ENCODE results near the gene ASMT.
"Not testable (repeated sequence)": the region's sequence is repeated elsewhere in the genome, so short reads cannot be mapped to it uniquely, and the experiment has no call there.

Gene ASMT, protein sequence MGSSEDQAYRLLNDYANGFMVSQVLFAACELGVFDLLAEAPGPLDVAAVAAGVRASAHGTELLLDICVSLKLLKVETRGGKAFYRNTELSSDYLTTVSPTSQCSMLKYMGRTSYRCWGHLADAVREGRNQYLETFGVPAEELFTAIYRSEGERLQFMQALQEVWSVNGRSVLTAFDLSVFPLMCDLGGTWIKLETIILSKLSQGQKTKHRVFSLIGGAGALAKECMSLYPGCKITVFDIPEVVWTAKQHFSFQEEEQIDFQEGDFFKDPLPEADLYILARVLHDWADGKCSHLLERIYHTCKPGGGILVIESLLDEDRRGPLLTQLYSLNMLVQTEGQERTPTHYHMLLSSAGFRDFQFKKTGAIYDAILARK

DNA sequence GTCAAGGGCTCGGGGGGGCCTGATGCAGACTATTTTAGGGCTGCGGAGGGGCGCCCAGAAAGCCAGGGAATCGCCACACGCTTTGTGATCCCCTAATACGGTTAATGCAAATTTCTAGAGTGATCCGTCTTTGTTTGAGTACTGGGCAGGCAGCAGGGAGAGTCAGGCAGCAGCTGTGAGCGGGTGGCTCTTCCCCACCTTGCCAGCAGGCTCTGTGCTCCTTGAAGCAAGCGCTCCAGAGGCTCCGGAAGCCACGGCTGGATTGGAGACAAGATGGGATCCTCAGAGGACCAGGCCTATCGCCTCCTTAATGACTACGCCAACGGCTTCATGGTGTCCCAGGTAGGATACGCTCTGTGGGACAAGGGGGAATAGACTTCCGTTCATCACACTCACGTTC lies at the start of gene ASMT:
ASMT (plus strand) TSS at position 133 of the 400 bp plus-strand sequence; CDS start at position 274, 141 bp downstream.
- H3K27ac Mint-ChIP-seq, result no peak within 1 kb of the TSS
- H3K9me3 Mint-ChIP-seq, result no peaks in the 10 kb centered on the region

DNA sequence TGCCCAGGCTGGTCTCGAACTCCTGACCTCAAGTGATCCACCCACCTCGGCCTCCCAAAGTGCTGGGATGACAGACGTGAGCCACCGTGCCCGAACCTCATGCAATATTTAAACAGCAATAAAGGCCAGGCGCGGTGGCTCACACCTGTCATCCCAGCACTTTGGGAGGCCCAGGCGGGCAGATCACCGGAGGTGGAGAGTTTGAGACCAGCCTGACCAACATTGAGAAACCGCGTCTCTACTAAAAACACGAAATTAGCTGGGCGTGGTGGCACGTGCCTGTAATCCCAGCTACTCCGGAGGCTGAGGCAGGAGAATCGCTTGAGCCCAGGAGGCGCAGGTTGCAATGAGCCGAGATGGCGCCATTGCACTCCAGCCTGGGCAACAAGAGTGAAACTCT lies 40.7 kb upstream of the ASMT start:
- not testable (repeated sequence) for H3K27me3 Mint-ChIP-seq; H3K9me3 Mint-ChIP-seq; H3K27ac Mint-ChIP-seq; H3K4me3 Mint-ChIP-seq; DNase-seq; H3K36me3 Mint-ChIP-seq (ENCODE audit: low read depth)
- H3K4me1 Mint-ChIP-seq (ENCODE audit: low read depth), result peaks cover 22% of the 10 kb centered on the region

More for the DNA sequence above, at the start of gene ASMT:
- Mint-ChIP-seq H3K27me3 (no peaks in the 10 kb centered on the region), H3K36me3 (ENCODE audit: low read depth) (no peaks in the 10 kb centered on the region), H3K4me3 (no peak within 1 kb of the TSS), H3K4me1 (ENCODE audit: low read depth) (peaks cover 1% of the 10 kb centered on the region)
- DNase-seq, result no peak

DNA sequence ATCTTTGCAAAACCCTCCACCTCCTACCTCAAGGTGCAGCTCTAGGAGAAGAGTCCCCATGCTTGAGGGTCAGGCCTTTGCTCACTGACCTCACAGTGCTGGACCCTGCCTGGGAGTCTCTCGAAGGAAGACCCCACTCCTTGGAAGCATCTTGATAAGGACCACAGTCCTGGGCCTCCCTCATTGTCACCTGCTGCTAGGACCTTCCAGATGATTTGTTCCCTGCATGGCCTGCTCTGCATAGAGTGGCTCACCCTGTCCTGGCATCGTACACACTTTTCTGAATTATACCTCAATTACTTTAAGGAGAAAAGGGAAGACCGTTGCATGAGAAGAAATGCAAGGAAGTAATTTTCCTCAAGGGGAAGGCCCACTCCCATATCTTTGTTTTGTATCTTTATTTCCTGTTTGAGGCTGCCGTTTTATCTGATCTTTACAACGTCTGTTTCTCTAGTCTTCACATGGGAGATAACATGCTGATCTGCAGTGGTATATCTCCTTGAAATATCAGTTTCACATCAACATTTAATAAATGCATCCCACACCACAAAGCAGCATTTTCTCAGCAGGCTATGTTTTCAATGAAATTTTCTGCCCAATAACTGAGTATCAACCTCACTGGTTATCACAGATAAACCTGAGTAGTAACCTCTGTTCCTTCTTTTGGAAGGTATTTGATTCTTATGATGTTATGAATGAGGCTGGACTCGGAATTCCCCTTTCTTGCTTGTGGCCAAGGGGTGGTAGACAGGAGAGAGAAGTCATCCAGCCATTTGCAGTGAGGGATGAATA lies 38.5 kb upstream of the ASMT start:
- peak; percentile 34 for DNase-seq
- Mint-ChIP-seq H3K9me3 (no peaks in the 10 kb centered on the region), H3K27me3 (no peaks in the 10 kb centered on the region), H3K4me3 (no peak overlapping the region), H3K27ac (no peak overlapping the region), H3K36me3 (ENCODE audit: low read depth) (no peaks in the 10 kb centered on the region), H3K4me1 (ENCODE audit: low read depth) (peaks cover 12% of the 10 kb centered on the region)

DNA sequence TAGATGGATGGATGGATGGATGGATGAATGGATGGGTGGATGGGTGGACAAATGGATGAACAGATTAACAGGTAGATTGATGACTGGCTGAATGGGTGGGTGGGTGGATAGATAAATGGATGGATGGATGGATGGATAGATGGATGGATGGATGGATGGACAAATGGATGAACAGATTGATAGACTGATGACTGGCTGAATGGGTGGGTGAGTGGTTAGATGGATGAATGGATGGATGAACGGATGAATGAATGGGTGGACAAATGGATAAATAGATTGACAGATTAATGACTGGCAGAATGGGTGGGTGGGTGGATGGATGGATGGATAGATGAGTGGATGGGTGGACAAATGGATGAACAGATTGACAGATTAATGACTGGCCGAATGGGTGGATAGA lies 37.0 kb upstream of the ASMT start:
- no peaks in the 10 kb centered on the region for H3K36me3 Mint-ChIP-seq (ENCODE audit: low read depth)
- H3K9me3 Mint-ChIP-seq, result no peaks in the 10 kb centered on the region
- no peak overlapping the region for H3K27ac Mint-ChIP-seq
- no peaks in the 10 kb centered on the region for H3K27me3 Mint-ChIP-seq
- peaks cover 12% of the 10 kb centered on the region for H3K4me1 Mint-ChIP-seq (ENCODE audit: low read depth)
- H3K4me3 Mint-ChIP-seq, result no peak overlapping the region
- no peak for DNase-seq

DNA sequence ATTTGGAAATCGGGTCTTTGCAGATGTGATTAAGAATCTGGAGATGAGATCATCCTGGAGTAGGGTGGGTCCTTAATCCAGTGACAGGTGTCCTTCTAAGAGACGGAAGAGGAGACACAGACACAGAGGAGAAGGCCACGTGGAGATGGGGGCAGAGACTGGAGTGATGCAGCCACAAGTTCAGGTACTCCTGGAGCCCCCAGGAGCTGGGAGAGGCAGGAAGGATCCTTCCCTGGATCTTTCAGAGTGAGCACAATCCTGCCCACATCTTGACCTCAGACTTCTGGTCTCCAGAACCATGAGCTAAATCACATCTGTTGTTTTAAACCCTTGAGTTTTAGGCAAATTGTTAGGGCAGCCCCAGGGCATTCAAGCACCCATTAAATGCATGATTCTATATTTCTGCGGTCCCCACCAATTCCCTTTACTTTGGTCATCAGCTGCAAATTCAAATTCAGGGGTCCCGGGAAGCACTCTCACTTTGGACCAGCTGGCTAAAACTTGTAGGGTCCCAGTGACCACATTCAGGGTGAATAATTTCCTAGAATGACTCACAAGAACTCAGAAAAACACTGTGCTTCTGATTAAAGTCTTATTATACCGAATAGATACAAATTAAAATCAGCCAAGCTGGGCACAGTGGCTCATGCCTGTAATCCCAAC lies 36.2 kb upstream of the ASMT start:
- H3K4me3 Mint-ChIP-seq, result no peak overlapping the region
- H3K9me3 Mint-ChIP-seq, result no peaks in the 10 kb centered on the region
- H3K4me1 Mint-ChIP-seq (ENCODE audit: low read depth), result peaks cover 20% of the 10 kb centered on the region
- H3K36me3 Mint-ChIP-seq (ENCODE audit: low read depth), result no peaks in the 10 kb centered on the region
- no peaks in the 10 kb centered on the region for H3K27me3 Mint-ChIP-seq
- no peak overlapping the region for H3K27ac Mint-ChIP-seq
- no peak for DNase-seq

DNA sequence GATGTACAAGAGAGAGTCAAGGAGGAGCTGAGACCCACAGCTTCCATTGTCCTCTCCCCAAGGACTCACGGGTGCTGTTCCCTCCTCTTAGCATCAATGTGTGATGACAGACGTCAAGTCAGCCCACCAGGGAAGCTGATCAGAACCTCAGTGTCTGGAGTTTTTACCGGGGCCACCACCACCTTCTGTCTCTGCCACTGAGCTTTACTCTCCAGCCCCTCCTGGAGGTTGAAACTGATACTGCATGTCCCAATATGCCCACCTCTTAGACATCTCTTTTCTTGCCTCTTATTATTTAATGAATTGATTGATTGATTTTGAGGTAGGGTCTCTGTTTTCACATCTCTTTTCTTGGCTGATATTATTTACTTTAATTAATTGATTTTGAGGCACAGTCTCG lies 33.7 kb upstream of the ASMT start:
- Mint-ChIP-seq H3K4me3 (peak overlapping the region; percentile 18), H3K9me3 (no peaks in the 10 kb centered on the region), H3K36me3 (ENCODE audit: low read depth) (no peaks in the 10 kb centered on the region), H3K27me3 (no peaks in the 10 kb centered on the region), H3K4me1 (ENCODE audit: low read depth) (peaks cover 24% of the 10 kb centered on the region), H3K27ac (no peak overlapping the region)
- DNase-seq, result peak; percentile 72

DNA sequence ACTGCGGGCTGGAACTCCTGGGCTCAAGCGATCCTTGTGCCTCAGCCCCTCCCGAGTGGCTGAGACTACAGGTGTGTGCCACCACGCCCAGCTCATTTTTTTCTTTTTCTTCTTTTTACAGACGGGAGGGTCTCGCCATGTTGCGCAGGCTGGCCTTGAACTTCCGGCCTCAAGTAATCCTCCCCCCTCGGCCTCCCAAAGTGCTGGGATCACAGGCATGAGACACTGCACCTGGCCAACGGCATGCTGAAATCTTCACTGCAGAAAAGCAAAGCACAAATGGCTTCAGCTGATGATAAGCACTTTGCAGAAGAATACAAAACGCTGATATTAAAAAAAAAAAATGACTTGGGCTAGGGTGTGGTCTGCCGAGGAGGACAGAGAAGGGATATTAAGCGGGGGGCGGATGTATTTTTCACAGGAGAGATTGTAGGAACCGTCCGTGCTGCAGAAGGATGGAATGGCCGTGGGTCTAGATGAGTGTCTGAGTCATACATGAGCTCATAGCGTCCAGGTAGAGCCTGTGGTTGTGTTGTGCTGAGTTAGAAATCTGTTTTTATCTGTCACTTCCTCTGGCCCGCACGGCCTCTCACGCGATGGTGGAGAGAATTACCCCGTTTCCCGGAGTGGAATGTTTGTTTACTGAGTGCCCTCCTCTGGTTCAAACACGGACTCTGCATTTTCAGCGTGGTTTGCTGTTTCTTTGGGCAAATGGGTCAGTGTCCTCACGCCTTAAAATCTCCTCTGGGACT lies 32.0 kb upstream of the ASMT start:
- H3K4me1 Mint-ChIP-seq (ENCODE audit: low read depth), result peaks cover 28% of the 10 kb centered on the region
- H3K27me3 Mint-ChIP-seq, result no peaks in the 10 kb centered on the region
- H3K4me3 Mint-ChIP-seq, result peak overlapping the region; percentile 53
- peak; percentile 67 for DNase-seq
- H3K9me3 Mint-ChIP-seq, result no peaks in the 10 kb centered on the region
- H3K27ac Mint-ChIP-seq, result peak overlapping the region; percentile 92
- H3K36me3 Mint-ChIP-seq (ENCODE audit: low read depth), result no peaks in the 10 kb centered on the region

DNA sequence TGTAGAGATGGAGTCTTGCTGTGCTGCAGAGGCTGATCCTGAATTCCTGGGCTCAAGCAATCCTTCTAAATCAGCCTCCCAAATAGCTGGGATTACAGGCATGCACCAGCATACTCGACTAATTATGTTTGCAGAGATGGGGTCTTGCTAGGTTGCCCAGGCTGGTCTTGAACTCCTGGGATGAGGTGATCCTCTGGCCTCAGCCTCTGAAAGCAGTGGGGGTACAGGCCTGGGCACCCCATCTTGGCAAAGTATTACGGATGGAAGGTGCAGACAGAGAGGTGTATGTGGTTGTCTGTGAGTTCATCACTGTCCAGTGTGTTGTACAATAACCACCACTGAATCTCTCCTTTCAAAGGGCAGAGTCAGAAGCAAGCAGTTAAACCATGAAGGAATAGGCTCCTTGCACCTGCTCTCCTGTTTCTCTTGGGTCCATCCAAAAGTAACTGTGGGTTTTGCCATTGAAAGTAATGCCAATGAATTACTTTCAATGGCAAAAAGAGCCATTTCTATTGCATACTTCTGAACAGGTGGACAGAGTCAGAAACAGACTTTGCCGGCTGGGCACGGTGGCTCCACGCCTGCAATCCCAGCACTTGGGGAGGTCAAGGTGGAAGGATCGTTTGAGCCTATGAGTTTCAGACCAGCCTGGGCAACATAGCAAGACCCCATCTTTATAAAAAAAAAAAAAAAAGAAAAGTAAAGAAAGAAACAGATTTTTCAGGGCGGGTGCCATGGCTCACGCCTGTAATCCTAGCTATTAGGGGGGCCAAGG lies 30.4 kb upstream of the ASMT start:
- no peaks in the 10 kb centered on the region for H3K9me3 Mint-ChIP-seq
- peaks cover 29% of the 10 kb centered on the region for H3K4me1 Mint-ChIP-seq (ENCODE audit: low read depth)
- H3K27me3 Mint-ChIP-seq, result no peaks in the 10 kb centered on the region
- H3K4me3 Mint-ChIP-seq, result no peak overlapping the region
- H3K27ac Mint-ChIP-seq, result no peak overlapping the region
- H3K36me3 Mint-ChIP-seq (ENCODE audit: low read depth), result no peaks in the 10 kb centered on the region
- DNase-seq, result no peak

DNA sequence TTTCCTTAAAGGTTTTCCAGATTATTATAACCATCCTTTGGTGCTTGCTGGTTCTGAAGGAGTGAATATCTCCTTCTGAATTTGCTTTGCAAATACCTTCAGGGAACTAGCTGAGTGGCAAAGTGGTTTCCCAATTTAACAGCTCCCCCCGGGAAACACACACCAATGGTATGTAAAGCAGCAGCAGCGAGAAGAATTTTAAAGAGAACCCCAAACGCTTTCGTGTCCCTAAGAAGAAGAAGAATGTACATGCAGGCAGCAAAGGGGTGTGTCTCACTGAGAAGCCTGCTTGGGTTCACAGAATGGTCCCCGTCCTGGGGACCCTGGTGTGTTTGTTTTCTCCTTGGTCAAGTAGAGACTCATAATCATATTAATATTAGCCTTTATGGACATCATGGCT lies 27.7 kb upstream of the ASMT start:
- H3K27me3 Mint-ChIP-seq, result no peaks in the 10 kb centered on the region
- peak overlapping the region; percentile 61 for H3K27ac Mint-ChIP-seq
- peak; percentile 29 for DNase-seq
- no peak overlapping the region for H3K4me3 Mint-ChIP-seq
- no peaks in the 10 kb centered on the region for H3K9me3 Mint-ChIP-seq
- peaks cover 25% of the 10 kb centered on the region for H3K4me1 Mint-ChIP-seq (ENCODE audit: low read depth)
- H3K36me3 Mint-ChIP-seq (ENCODE audit: low read depth), result peaks cover 4% of the 10 kb centered on the region

DNA sequence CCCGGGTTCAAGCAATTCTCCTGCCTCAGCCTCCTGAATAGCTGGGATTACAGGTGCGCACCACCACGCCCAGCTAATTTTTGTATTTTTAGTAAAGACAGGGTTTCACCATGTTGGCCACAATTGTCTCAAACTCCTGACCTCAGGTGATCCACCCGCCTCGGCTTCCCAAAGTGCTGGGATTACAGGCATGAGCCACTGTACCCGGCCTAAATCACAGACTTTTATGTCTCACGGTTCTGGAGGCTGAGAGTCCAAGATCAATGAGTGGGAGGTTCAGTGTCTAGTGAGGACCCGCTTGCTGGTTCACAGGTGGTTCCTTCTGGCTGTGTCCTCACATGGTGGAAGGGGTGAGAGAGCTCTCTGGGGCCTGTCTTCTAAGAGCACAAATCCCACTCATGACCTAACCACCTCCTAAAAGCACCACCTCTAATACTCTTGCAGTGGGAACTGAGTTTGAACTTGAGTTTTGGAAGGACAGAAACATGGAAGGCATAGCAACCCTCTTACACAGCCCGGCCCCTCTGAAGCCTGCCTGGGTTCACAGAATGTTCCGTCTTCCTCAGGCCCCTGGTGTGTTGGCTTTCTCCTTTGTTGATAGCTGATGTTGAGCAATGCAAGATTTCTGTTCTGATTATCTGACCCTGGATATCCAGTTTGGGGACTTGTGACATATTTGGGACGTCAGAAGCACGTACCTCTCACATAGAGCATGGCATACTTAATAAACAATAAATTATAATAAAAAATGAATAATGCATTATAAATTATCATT lies 25.3 kb upstream of the ASMT start:
- peak; percentile 29 for DNase-seq
- Mint-ChIP-seq H3K4me3 (no peak overlapping the region), H3K4me1 (ENCODE audit: low read depth) (peaks cover 28% of the 10 kb centered on the region), H3K9me3 (no peaks in the 10 kb centered on the region), H3K27ac (peak overlapping the region; percentile 77), H3K36me3 (ENCODE audit: low read depth) (peaks cover 24% of the 10 kb centered on the region), H3K27me3 (no peaks in the 10 kb centered on the region)

DNA sequence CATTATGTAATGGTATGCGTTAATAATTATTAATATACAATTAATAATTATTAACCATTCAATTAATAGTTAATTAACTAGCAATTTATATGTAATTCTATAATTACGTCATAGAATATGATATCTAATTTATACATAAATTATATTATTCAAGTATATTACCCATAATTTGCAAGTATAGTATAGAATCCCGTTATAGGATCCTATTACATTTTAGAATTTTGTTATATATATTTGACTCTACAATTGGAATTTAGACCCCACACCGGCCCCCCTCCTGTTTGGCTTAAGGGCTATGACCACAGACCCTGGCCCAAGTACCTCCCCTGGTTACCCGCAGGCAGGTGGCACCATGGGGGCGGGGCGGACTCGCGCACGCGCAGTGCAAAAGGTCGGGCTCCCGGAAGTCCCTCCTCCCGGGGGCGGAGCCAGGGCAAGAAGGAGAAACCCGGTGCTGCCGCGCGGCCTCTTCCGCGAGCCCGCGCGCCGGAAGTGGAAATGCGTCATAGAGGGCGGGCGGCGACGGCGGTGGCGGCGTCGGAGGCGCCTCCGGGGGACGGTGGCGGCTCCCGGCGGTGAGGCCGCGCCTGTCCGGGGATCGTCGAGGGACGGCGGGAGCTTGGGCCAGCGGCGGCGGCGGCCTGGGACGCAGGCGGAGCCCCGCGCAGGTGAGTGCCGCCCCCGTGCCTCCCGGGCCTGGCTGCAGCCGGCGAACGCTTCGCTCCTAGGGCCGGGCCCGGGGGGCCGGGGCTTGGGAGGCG lies 23.6 kb upstream of the ASMT start, which contains the start of gene AKAP17A:
AKAP17A (plus strand) TSS at position 503 of the 761 bp plus-strand sequence. CDS start 1,859 bp downstream, outside the sequence.
- Mint-ChIP-seq H3K9me3 (no peaks in the 10 kb centered on the region), H3K27me3 (no peaks in the 10 kb centered on the region), H3K27ac (peak within 1 kb of the TSS; percentile 96), H3K4me1 (ENCODE audit: low read depth) (peaks cover 40% of the 10 kb centered on the region), H3K36me3 (ENCODE audit: low read depth) (peaks cover 41% of the 10 kb centered on the region), H3K4me3 (peak within 1 kb of the TSS; percentile 93)
- peak; percentile 100 for DNase-seq

DNA sequence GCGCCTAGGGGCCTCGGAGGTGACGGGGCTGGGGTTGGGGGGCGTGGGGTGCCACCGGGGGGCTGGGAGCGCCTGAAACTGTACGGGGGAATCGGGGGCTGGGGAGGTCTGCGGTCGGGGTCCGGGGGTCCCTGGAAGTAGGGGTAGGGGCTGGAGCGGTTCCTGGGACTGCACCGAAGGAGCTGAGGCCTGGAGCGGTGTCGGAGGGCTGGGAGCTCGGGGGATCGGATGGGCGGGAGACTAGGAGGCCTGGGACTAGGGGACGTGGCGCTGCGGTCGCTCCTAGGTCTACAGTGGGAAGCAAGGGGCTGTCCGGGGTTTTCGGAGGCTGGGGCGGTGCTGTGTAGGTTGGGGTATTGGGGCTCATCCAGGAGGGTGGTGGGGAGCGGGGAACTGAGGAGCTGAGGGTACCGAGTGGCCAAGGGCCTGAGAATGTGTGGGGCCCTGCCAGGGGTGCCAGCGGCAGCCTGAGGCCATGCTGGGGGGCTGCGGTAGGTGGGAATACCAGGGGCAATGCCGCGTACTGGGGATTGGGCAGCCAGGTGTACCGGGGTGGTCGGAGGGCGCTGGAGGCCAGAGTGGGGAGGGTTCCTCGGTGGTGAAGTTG lies 22.9 kb upstream of the ASMT start:
- H3K4me3 Mint-ChIP-seq, result peak overlapping the region; percentile 93
- DNase-seq, result peak; percentile 46
- no peaks in the 10 kb centered on the region for H3K27me3 Mint-ChIP-seq
- no peaks in the 10 kb centered on the region for H3K9me3 Mint-ChIP-seq
- peak overlapping the region; percentile 96 for H3K27ac Mint-ChIP-seq
- peaks cover 39% of the 10 kb centered on the region for H3K4me1 Mint-ChIP-seq (ENCODE audit: low read depth)
- H3K36me3 Mint-ChIP-seq (ENCODE audit: low read depth), result peaks cover 44% of the 10 kb centered on the region

Data from activated T-cell treated with anti-CD3 and anti-CD28 coated beads, Interleukin-2, amount 50 U/mL, for 24 hours (primary cell).